Brain microvascular endothelial cell (primary cell): ENCODE data around the gene TMEM164.

ENCODE experiments used
- DNase-seq: peaks from one replicate; pipeline ENCODE4 v3.0.0-alpha.2; 2020
- H3K27ac ChIP-seq: fragments of 250-450 bp; sonication (Bioruptor Pico); 2 replicates; pipeline ENCODE4 v1.5.1; 2020; ENCODE audit warnings: mild to moderate bottlenecking, moderate library complexity
- H3K27me3 ChIP-seq: fragments of 250-450 bp; sonication (Bioruptor Pico); replicated peaks from 2 replicates; pipeline ENCODE4 v1.5.1; 2020; ENCODE audit warnings: mild to moderate bottlenecking
- H3K36me3 ChIP-seq: fragments of 250-450 bp; sonication (Bioruptor Pico); replicated peaks from 2 replicates; pipeline ENCODE4 v1.5.1; 2020; ENCODE audit warnings: mild to moderate bottlenecking
- H3K4me3 ChIP-seq: 2 replicates; pipeline ENCODE4 v1.5.1; 2011; ENCODE audit warnings: low read depth, mild to moderate bottlenecking, control low read depth, low read length, moderate library complexity
- CTCF ChIP-seq: IDR thresholded peaks from 2 replicates; pipeline ENCODE4 v1.5.1; 2011; ENCODE audit warnings: low read depth, mild to moderate bottlenecking, moderate library complexity, low read length, control low read depth, inconsistent platforms; ENCODE audit errors: missing control alignments
- in situ Hi-C: cut with HindIII; loops from 2 replicates; pipeline ENCODE4 v1.10.0; 2017; ENCODE audit warnings: low sequenced_read_pairs, low pct_ligation_motif_present

The TMEM164 gene

GRCh38 chrX:110026099-110026844 lies 23.4 kb downstream of the TMEM164 start:
- Histone ChIP-seq H3K27me3 (no peaks in the 10 kb centered on the region), H3K36me3 (no peaks in the 10 kb centered on the region), H3K4me3 (no peak overlapping the region), H3K27ac (no peak overlapping the region)
- no peak for TF ChIP-seq CTCF
- no peak for DNase-seq
- in situ Hi-C loops = no loop called here

GRCh38 chrX:110032534-110033147 lies 29.7 kb downstream of the TMEM164 start:
- TF ChIP-seq CTCF = no peak
- H3K4me3 ChIP-seq = no peak overlapping the region
- no peak overlapping the region for H3K27ac ChIP-seq
- no peaks in the 10 kb centered on the region for H3K36me3 ChIP-seq
- no peak for DNase-seq
- H3K27me3 ChIP-seq = no peaks in the 10 kb centered on the region
- in situ Hi-C loops = no loop called here

- Histone ChIP-seq H3K27me3 (no peaks in the 10 kb centered on the region), H3K27ac (no peak overlapping the region), H3K4me3 (no peak overlapping the region), H3K36me3 (no peaks in the 10 kb centered on the region)
- in situ Hi-C loops = no loop called here
- DNase-seq = no peak
- no peak for TF ChIP-seq CTCF
Measured at GRCh38 chrX:110034036-110034435, 31.1 kb downstream of the TMEM164 start.

GRCh38 chrX:110036162-110037033 lies 33.5 kb downstream of the TMEM164 start:
- no peaks in the 10 kb centered on the region for H3K27me3 ChIP-seq
- in situ Hi-C loops = no loop called here
- TF ChIP-seq CTCF = no peak

GRCh38 chrX:110037178-110037577 lies 34.3 kb downstream of the TMEM164 start:
- Histone ChIP-seq H3K27ac (no peak overlapping the region), H3K36me3 (no peaks in the 10 kb centered on the region), H3K27me3 (no peaks in the 10 kb centered on the region), H3K4me3 (no peak overlapping the region)
- no peak for DNase-seq
- in situ Hi-C loops = no loop called here
- TF ChIP-seq CTCF = no peak

More at GRCh38 chrX:110036162-110037033, 33.5 kb downstream of the TMEM164 start:
- Histone ChIP-seq H3K27ac (no peak overlapping the region), H3K4me3 (no peak overlapping the region), H3K36me3 (no peaks in the 10 kb centered on the region)
- DNase-seq = no peak
